HEK293 (cell line): ENCODE measurements around the gene CLDN19.

Source experiments
- CTCF ChIA-PET: fragments of 350-600 bp; formaldehyde crosslinking; extraction: SDS; loops from one replicate; lab custom pipeline; 2021; ENCODE audit warnings: antibody characterized with exemption; lab: Yijun Ruan, JAX
- POLR2A ChIA-PET: fragments of 300-600 bp; formaldehyde crosslinking; extraction: SDS; loops from one replicate; lab custom pipeline; 2020; ENCODE audit warnings: antibody characterized with exemption, inconsistent platforms; lab: Yijun Ruan, JAX
- H3K27ac ChIP-seq: fragments of 200-500 bp; sonication (Bioruptor generic); 2 replicates; pipeline ENCODE4 v1.5.1; 2014; ENCODE audit warnings: low read depth, low read length, control low read depth, inconsistent platforms; ENCODE audit errors: extremely low read depth
- H3K36me3 ChIP-seq, 2 experiments: fragments of 200-500 bp in 1 of 2; sonication (Bioruptor generic) in 1 of 2; 1 replicate in 1 of 2; 2 replicates in 1 of 2; pipeline ENCODE4 v1.5.1; 2014 to 2017; ENCODE audit warnings: inconsistent platforms in 2 of 2, low read length in 2 of 2; ENCODE audit not compliant: control insufficient read depth in 2 of 2, insufficient read depth in 1 of 2
- H3K4me1 ChIP-seq: fragments of 200-500 bp; sonication (Bioruptor generic); 2 replicates; pipeline ENCODE4 v1.5.1; 2014; ENCODE audit warnings: mild to moderate bottlenecking, low read length, inconsistent platforms; ENCODE audit not compliant: control insufficient read depth, insufficient read depth
- H3K4me3 ChIP-seq: 2 replicates; pipeline ENCODE4 v1.5.1; 2011; ENCODE audit warnings: low read depth, mild to moderate bottlenecking, control low read depth, low read length, moderate library complexity
- H3K9me3 ChIP-seq: fragments of 200-500 bp; sonication (Bioruptor generic); 2 replicates; pipeline ENCODE4 v1.5.1; 2014; ENCODE audit warnings: low read depth, low read length, inconsistent platforms; ENCODE audit not compliant: control insufficient read depth, insufficient read depth
- EGR2 ChIP-seq: fragments of 450-650 bp; formaldehyde crosslinking; IDR thresholded peaks from 2 replicates; pipeline ENCODE4 v1.5.1; 2016; ENCODE audit warnings: low read depth, missing biosample characterization, missing genetic modification characterization
- KLF10 ChIP-seq: fragments of 450-650 bp; IDR thresholded peaks from 2 replicates; pipeline ENCODE4 v1.5.1; 2018; ENCODE audit warnings: missing biosample characterization, mild to moderate bottlenecking, missing genetic modification characterization
- SCRT1 ChIP-seq: fragments of 450-650 bp; formaldehyde crosslinking; IDR thresholded peaks from 2 replicates; pipeline ENCODE4 v1.5.1; 2016; ENCODE audit warnings: missing biosample characterization, missing genetic modification characterization, borderline replicate concordance
- ZBTB10 ChIP-seq: fragments of 450-650 bp; formaldehyde crosslinking; IDR thresholded peaks from 2 replicates; pipeline ENCODE4 v1.5.1; 2016; ENCODE audit warnings: missing biosample characterization, missing genetic modification characterization
- ZBTB20 ChIP-seq: fragments of 450-650 bp; formaldehyde crosslinking; IDR thresholded peaks from 2 replicates; pipeline ENCODE4 v1.5.1; 2016; ENCODE audit warnings: missing biosample characterization, missing genetic modification characterization
- ZBTB49 ChIP-seq: fragments of 450-650 bp; formaldehyde crosslinking; IDR thresholded peaks from 2 replicates; pipeline ENCODE4 v1.5.1; 2016; ENCODE audit warnings: missing biosample characterization, missing genetic modification characterization, low read depth
- ZFHX2 ChIP-seq: fragments of 450-650 bp; formaldehyde crosslinking; conservative IDR thresholded peaks from 2 replicates; pipeline ENCODE4 v1.5.1; 2016; ENCODE audit warnings: missing biosample characterization, missing genetic modification characterization
- ZFP3 ChIP-seq: fragments of 450-650 bp; formaldehyde crosslinking; IDR thresholded peaks from 2 replicates; pipeline ENCODE4 v1.5.1; 2016; ENCODE audit warnings: low read depth, missing biosample characterization, missing genetic modification characterization
- ZIC2 ChIP-seq: fragments of 450-650 bp; formaldehyde crosslinking; IDR thresholded peaks from 2 replicates; pipeline ENCODE4 v1.5.1; 2016; ENCODE audit warnings: missing biosample characterization, missing genetic modification characterization
- ZNF19 ChIP-seq: fragments of 450-650 bp; formaldehyde crosslinking; IDR thresholded peaks from 2 replicates; pipeline ENCODE4; 2016; ENCODE audit warnings: missing biosample characterization, missing genetic modification characterization, low read depth
- ZNF23 ChIP-seq: fragments of 450-650 bp; formaldehyde crosslinking; IDR thresholded peaks from 2 replicates; pipeline ENCODE4 v1.5.1; 2016; ENCODE audit warnings: missing biosample characterization, missing genetic modification characterization, borderline replicate concordance
- ZNF24 ChIP-seq: fragments of 450-650 bp; formaldehyde crosslinking; IDR thresholded peaks from 2 replicates; pipeline ENCODE4 v1.5.1; 2016; ENCODE audit warnings: missing biosample characterization, missing genetic modification characterization
- ZNF341 ChIP-seq: fragments of 450-650 bp; formaldehyde crosslinking; IDR thresholded peaks from 2 replicates; pipeline ENCODE4; 2016; ENCODE audit warnings: low read depth, missing biosample characterization, missing genetic modification characterization
- ZNF350 ChIP-seq: fragments of 450-650 bp; formaldehyde crosslinking; IDR thresholded peaks from 2 replicates; pipeline ENCODE4 v1.5.0; 2017; ENCODE audit warnings: missing biosample characterization, mild to moderate bottlenecking, missing genetic modification characterization
- ZNF560 ChIP-seq: fragments of 450-650 bp; formaldehyde crosslinking; IDR thresholded peaks from 2 replicates; pipeline ENCODE4 v1.5.1; 2017; ENCODE audit warnings: missing biosample characterization, missing genetic modification characterization, borderline replicate concordance
- ZNF776 ChIP-seq: fragments of 450-650 bp; formaldehyde crosslinking; IDR thresholded peaks from 2 replicates; pipeline ENCODE4 v1.5.0; 2017; ENCODE audit warnings: missing biosample characterization, missing genetic modification characterization, borderline replicate concordance
- ZNF830 ChIP-seq: fragments of 450-650 bp; IDR thresholded peaks from 2 replicates; pipeline ENCODE4 v1.5.0; 2018; ENCODE audit warnings: missing biosample characterization, missing genetic modification characterization, low read depth, mild to moderate bottlenecking, moderate library complexity
- TF ChIP-seq, protein P1 (sequence below): fragments of 450-650 bp; IDR thresholded peaks from 2 replicates; pipeline ENCODE4 v1.5.1; 2018; ENCODE audit warnings: missing biosample characterization, mild to moderate bottlenecking, missing genetic modification characterization
- TF ChIP-seq, protein P2 (sequence below): fragments of 450-650 bp; formaldehyde crosslinking; IDR thresholded peaks from 2 replicates; pipeline ENCODE4 v1.5.1; 2017; ENCODE audit warnings: missing biosample characterization, missing genetic modification characterization
- TF ChIP-seq, protein P3 (sequence below): fragments of 450-650 bp; formaldehyde crosslinking; conservative IDR thresholded peaks from 2 replicates; pipeline ENCODE4 v1.5.1; 2016; ENCODE audit warnings: low read depth, missing biosample characterization, missing genetic modification characterization

Gene CLDN19

DNA sequence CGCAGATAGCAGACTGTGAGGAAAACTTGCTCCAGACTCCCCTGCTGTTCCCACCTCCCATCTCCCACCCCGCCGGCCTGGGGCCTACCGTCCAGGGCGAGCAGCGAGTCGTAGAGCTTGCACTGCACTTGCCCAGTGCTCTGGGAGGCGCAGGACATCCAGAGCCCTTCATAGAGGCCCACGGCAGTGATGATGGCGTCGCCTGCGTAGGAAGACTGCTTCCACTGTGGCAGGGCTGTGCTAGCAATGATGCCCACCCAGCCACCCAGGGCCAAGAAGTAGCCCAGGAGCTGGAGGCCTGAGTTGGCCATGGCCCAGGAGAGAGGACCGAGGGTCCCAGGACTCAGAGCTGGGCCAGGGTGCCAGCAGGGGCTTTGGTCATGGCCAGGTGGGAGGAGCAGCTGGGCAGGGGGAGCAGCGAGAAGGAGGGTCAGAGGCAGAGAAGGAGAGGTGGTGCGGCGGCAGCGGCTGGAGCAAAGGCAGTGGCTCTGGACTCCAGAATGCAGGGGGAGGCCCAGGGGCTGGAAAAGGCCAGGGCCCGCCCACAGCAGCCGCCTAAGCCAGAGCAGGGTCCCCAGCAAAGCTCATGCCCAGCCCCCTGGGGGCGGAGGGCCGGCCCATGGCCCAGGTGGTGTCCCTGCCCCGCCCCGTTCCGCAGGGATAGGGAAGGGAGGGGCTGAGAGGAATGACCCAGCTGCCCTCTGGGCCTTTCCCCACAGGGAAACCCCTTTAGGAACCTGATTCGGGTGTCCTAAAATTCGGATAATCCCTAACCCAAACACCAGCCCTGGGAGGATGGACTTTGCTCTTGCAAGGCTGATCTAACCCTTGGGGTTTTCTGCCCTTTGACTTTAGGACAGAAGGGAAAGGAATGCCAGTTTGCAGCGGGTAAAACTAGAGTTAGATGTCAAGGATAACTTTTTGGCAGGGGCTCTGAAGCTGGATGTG lies at the start of gene CLDN19:
Gene CLDN19 (minus strand): TSS at position 484 of the 948 bp plus-strand sequence. CDS start 173 bp downstream, at position 311.
- ChIA-PET CTCF (interaction anchor here (0.6 kb wide), 1 partner anchor 1233 kb away, joined by 6 read pairs; no protein-coding TSS in a partner anchor), POLR2A (interaction anchor here (2.2 kb wide), 1 partner anchor 57 kb away, joined by 9 read pairs; the partner anchor contains the start of gene YBX1)
- no peaks in the 10 kb centered on the region for H3K4me1 ChIP-seq
- no peak within 1 kb of the TSS for H3K4me3 ChIP-seq
- H3K36me3 ChIP-seq = no peaks in the 10 kb centered on the region; a peak in 1 of 3 replicates
- no peak for TF ChIP-seq ZNF776 (tag by site-specific recombination)
- TF ChIP-seq ZFHX2 (tag by site-specific recombination) = peak; percentile 68
- TF ChIP-seq SCRT1 = no peak
- no peak for TF ChIP-seq ZNF830 (tag by site-specific recombination)
- no peak for TF ChIP-seq ZNF23 (tag by site-specific recombination)
- TF ChIP-seq ZBTB10 (tag by site-specific recombination) = no peak
- TF ChIP-seq, protein P1, sequence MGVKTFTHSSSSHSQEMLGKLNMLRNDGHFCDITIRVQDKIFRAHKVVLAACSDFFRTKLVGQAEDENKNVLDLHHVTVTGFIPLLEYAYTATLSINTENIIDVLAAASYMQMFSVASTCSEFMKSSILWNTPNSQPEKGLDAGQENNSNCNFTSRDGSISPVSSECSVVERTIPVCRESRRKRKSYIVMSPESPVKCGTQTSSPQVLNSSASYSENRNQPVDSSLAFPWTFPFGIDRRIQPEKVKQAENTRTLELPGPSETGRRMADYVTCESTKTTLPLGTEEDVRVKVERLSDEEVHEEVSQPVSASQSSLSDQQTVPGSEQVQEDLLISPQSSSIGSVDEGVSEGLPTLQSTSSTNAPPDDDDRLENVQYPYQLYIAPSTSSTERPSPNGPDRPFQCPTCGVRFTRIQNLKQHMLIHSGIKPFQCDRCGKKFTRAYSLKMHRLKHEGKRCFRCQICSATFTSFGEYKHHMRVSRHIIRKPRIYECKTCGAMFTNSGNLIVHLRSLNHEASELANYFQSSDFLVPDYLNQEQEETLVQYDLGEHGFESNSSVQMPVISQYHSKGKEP (tag by site-specific recombination) = no peak
- TF ChIP-seq ZNF24 (tag by site-specific recombination) = no peak
- peak; percentile 67 for TF ChIP-seq EGR2 (tag by site-specific recombination)
- peak; percentile 63 for TF ChIP-seq ZNF341
- H3K9me3 ChIP-seq = no peaks in the 10 kb centered on the region
- no peak within 1 kb of the TSS for H3K27ac ChIP-seq

DNA sequence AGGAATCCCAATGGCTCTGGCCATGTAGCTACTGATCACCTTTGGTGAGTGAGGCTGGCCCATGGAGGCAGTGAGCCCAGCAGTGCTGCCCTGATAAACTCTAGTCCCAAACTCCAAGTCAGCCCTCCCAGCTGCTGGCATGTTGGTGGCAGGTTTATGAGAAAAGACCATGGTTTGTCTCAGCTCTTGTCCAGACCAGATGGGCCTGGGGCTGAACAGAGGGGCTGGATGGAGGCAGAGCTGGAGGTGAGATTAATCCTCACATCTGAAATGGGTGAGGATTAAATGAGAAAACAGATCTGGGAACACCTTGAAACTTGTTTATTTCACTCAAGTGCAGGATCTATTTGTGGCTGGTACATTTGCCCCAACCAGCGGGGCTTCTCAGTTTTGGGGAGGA lies 48.0 kb upstream of the CLDN19 start:
- Histone ChIP-seq H3K9me3 (no peaks in the 10 kb centered on the region), H3K4me3 (no peak overlapping the region), H3K27ac (no peak overlapping the region), H3K4me1 (no peaks in the 10 kb centered on the region), H3K36me3 (peaks cover 0 to 20% of the 10 kb centered on the region in 2 experiments; a peak in 2 of 3 replicates)
- POLR2A ChIA-PET = no interaction called here
- CTCF ChIA-PET = interaction anchor here (0.6 to 1.1 kb wide), 2 partner anchors 10 to 34 kb away, joined by 3 to 4 read pairs; no protein-coding TSS in a partner anchor
- TF ChIP-seq ZNF19 (tag by site-specific recombination) = no peak
- TF ChIP-seq, protein P2, sequence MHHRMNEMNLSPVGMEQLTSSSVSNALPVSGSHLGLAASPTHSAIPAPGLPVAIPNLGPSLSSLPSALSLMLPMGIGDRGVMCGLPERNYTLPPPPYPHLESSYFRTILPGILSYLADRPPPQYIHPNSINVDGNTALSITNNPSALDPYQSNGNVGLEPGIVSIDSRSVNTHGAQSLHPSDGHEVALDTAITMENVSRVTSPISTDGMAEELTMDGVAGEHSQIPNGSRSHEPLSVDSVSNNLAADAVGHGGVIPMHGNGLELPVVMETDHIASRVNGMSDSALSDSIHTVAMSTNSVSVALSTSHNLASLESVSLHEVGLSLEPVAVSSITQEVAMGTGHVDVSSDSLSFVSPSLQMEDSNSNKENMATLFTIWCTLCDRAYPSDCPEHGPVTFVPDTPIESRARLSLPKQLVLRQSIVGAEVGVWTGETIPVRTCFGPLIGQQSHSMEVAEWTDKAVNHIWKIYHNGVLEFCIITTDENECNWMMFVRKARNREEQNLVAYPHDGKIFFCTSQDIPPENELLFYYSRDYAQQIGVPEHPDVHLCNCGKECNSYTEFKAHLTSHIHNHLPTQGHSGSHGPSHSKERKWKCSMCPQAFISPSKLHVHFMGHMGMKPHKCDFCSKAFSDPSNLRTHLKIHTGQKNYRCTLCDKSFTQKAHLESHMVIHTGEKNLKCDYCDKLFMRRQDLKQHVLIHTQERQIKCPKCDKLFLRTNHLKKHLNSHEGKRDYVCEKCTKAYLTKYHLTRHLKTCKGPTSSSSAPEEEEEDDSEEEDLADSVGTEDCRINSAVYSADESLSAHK (tag by site-specific recombination) = no peak
- no peak for TF ChIP-seq ZIC2 (tag by site-specific recombination)
- no peak for TF ChIP-seq ZNF560 (tag by site-specific recombination)
- no peak for TF ChIP-seq ZBTB49 (tag by site-specific recombination)
- no peak for TF ChIP-seq ZFP3 (tag by site-specific recombination)
- no peak for TF ChIP-seq ZNF350
- TF ChIP-seq, protein P3, sequence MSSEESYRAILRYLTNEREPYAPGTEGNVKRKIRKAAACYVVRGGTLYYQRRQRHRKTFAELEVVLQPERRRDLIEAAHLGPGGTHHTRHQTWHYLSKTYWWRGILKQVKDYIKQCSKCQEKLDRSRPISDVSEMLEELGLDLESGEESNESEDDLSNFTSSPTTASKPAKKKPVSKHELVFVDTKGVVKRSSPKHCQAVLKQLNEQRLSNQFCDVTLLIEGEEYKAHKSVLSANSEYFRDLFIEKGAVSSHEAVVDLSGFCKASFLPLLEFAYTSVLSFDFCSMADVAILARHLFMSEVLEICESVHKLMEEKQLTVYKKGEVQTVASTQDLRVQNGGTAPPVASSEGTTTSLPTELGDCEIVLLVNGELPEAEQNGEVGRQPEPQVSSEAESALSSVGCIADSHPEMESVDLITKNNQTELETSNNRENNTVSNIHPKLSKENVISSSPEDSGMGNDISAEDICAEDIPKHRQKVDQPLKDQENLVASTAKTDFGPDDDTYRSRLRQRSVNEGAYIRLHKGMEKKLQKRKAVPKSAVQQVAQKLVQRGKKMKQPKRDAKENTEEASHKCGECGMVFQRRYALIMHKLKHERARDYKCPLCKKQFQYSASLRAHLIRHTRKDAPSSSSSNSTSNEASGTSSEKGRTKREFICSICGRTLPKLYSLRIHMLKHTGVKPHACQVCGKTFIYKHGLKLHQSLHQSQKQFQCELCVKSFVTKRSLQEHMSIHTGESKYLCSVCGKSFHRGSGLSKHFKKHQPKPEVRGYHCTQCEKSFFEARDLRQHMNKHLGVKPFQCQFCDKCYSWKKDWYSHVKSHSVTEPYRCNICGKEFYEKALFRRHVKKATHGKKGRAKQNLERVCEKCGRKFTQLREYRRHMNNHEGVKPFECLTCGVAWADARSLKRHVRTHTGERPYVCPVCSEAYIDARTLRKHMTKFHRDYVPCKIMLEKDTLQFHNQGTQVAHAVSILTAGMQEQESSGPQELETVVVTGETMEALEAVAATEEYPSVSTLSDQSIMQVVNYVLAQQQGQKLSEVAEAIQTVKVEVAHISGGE (tag by site-specific recombination) = no peak
- no peak for TF ChIP-seq ZBTB20 (tag by site-specific recombination)
- no peak for TF ChIP-seq KLF10 (tag by site-specific recombination)
